ENCODE data around the gene CASK.

CASK gene

DNA sequence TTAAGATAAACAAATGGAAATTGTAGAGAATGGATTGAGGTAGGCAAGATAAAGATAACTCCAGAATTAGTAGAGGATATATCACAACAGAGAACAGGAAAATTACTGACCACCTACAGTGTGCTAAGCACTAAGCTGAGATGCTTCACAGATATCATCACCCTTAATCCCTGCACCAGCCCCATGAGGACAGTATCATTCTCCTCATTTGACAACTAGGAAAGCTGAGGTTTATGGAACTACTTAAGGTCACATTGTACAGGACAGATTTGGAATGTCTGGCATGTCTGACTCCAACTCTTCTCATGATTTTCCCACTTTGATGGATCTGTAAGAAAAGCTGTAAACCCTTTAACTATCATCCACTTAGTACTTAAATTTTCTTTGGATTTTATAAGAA is 95.5 kb downstream of the CASK start:
- DNase-seq = no peak

- DNase-seq = no peak
These were observed 97.6 kb downstream of the CASK start for GRCh38 chrX:41825796-41826195.

DNA sequence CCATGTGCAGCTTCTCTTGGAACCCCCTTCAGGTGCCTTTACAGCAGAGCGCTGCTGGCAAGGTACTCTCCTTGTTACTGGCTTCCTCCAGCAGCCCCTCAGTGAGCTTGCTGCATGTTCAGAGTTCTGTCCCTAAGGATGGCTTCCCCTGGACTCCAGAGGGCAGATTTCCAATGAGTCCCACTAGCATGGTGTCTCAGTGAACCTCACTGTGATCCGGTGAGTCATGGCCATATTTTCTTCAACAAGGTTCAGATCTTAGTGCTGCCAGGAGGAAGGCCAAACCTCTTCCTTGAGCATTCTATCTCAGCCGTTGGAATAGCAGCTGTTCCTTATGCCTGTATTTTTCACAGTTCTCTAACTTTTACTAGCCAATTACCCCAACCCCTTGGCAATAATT is 98.8 kb downstream of the CASK start:
- no peak for DNase-seq

DNA sequence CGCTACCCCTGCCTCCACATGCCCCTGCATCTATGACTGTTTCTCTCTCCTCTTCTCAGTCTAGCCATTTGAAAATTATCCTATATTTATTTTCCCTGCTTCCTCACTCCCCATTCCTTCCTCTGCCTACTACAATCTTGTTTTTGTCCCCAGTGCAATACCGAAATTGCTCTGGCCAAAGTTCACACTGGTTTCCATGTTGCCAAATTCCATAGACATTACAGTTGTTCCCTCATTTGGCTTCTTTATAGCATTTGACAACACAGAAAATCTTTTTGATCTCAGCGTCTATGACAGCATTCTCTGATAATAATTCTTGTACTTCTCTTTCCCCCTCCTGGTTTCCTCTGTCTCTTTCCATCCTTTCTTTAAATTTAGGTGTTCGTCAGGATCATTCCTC is 100.0 kb downstream of the CASK start:
- no peak for DNase-seq

- DNase-seq = no peak
These were observed 100.5 kb downstream of the CASK start for GRCh38 chrX:41822892-41823291.

DNA sequence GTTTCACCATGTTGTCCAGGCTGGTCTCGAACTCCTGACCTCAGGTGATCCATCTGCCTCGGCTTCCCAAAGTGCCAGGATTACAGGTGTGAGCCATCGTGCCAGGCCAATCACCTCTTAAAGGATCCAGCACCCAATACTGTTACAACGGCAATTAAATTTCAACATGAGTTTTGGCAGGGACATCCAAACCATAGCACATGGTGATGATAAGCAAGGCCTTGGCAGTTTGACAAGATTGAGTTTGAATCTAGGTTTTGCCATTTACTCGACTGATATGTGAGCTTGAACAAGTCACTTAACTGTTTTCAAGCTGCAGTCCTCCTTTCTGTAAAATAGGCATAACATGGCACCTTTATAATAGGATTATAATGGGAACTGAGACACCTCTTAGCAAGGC is 115.3 kb downstream of the CASK start:
- DNase-seq = no peak

- no peak for DNase-seq
These were observed 120.4 kb downstream of the CASK start for GRCh38 chrX:41802958-41803357.

- DNase-seq = no peak
These were observed 123.7 kb downstream of the CASK start for GRCh38 chrX:41799661-41800060.

DNA sequence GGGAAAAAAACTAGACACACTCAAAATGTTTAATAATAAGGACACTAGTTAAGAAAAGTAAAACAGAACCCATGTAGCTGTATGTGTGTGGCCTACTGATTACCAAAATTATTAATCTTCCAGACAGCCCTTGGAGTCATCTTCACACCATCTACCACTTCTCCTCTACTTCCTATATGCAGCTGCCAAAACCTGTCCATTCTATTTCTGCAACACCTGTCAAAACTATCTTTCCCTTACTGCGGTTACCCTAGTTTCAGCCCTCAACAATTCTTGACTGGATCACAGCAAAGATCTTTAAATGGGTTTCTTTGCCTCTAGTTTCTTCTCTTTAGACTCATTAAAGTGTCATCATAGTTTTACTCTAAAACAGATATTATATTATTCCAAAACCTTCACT is 126.8 kb downstream of the CASK start:
- DNase-seq = no peak

DNA sequence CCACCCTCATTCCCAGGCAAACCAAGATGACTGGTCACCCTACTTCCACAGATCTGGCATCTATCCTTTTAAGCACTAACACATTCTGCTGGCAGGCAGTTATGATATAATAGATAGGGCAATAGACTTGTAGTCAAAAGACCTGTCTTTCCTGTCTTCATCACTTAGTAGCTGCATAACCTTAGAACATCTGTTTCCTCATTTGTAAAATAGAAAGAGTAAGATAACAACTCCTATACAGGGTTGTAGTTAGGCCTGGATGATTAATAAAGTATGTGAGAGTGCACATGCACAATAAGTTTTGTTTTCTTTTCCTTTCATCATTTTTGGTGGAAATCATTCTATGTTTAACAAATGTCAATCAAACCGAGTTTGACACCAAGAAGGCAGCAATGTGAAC is 127.3 kb downstream of the CASK start:
- DNase-seq = no peak

DNA sequence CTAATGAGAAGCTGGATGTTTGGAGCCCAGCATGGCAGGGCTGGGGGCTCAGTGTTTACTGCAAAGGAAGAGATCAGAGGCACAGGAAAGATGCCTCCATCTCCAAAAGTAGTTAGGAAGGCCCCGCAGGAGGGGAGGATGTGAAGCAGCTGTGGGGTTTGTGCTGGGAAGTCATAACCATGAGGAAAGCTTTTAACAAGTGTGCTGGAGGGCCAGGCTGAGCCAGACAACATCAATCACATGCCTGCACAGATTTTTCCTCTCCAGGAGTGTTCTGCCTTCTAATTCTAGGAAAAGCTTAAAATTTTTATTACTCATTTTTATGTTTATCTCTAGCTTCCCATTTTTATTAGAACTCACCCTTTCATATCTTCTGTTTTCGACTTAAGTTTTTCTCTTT is 134.0 kb downstream of the CASK start:
- no peak for DNase-seq

GRCh38 chrX:41785685-41786084 is 137.7 kb downstream of the CASK start:
- no peak for DNase-seq

DNA sequence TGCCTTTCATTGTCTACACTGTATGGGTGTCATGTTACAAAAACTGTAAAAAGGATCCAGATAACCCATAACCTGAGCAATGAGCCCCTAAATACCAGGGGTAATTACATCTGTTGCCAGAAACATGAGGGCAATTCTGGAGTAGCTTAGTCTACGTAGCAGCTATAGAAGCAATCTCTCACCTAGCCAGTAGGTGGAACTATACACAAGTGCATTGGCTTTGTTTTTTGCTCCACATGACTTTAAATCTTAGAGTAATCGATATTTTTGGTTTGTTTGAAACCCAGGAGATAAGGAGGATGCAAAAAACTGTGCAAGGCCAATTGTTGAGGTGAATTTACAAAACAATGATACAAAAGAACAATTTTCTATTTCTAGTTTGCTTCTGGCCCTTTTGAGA is 141.9 kb downstream of the CASK start:
- DNase-seq = peak; percentile 30

- no peak for DNase-seq
These were observed 143.4 kb downstream of the CASK start for GRCh38 chrX:41779941-41780340.

DNA sequence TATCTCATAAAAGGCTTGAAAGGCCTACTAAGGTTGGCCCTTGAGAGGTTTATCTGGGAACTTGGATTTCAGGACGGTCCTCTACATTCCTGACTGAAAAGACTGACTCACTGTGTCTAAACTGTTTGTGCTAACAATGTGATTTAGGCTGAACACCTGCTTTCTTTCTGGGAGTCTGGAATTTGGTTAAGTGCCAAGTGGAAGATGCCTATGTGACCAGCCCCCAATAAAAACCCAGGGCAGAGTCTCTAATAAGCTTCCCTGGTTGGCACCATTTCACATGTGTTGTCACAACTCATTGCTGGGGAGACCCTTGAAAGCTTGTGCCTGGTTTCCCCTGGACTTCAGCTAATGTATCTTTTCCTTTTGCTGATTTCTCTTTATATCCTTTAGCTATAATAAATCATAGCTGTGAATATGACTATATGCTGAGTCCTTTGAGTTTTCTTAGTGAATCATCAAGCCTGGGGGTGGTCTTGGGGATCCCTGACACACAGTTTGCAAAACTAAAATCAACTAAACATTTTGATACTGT is 144.3 kb downstream of the CASK start:
- DNase-seq = no peak

GRCh38 chrX:41761702-41762101 is 161.7 kb downstream of the CASK start:
- no peak for DNase-seq

DNA sequence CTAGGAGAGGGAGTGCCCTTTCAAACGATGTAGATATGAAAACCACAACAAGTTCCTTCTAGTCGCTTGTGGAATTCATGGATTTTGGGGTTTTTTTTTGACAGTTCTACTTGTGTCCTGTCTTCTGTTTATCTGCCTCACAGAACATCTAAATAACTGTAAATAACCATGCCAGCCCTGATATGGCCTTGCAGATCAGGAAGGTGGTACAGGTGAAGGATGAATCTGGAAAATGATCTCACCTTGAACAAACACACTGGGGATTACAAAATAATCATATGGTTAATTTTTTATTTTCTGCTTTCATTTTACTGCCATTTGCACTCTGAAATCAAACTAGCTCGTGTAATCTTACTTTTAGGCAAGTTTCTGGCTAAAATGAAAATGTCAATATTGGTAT is 162.2 kb downstream of the CASK start:
- no peak for DNase-seq

- no peak for DNase-seq
These were observed 163.5 kb downstream of the CASK start for GRCh38 chrX:41759817-41760216.

- DNase-seq = no peak
These were observed 165.0 kb downstream of the CASK start for GRCh38 chrX:41758401-41758800.

GRCh38 chrX:41750716-41751115 is 172.6 kb downstream of the CASK start:
- DNase-seq = no peak

GRCh38 chrX:41739871-41740270 is 183.5 kb downstream of the CASK start:
- DNase-seq = no peak

DNA sequence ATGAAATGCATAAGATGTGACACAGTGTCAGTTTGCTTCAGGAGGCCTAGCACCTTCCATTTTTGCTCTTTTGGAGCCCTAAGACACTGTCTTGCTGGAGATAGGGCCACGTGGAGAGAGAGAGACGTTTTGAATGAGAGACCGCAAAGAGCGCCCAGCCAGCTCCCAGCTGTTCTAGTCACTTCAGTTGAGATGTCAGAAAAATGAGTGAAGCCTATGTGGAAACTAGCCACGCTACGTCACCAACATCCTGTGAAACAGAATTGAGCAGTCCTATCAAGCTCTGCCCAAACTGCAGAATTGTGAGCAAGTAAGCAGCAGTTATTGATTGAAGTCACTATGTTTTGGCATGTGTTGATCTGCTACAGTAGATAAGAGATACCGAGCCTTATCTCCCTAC is 186.3 kb downstream of the CASK start:
- DNase-seq = no peak

DNA sequence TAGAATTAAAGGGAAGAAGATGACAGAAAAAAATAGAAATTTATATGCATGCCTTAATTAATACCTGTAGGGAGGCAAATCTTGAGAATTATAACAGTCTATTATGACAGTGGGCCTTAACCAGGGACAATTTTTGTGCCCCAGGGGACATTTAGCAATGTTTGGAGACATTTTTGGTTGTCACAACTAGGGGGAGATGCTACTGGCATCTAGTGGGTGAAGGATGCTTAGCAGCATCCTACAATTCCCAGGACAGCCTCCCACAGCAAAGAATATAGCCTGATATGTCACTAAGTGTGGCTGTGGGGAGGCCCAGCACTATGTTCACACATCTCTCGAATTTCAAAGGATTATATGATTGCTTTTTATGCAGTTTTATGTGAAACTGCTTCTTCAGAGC is 188.8 kb downstream of the CASK start:
- DNase-seq = peak; percentile 3

GRCh38 chrX:41733939-41734338 is 189.4 kb downstream of the CASK start:
- no peak for DNase-seq

- no peak for DNase-seq
These were observed 191.1 kb downstream of the CASK start for GRCh38 chrX:41732260-41732659.

DNA sequence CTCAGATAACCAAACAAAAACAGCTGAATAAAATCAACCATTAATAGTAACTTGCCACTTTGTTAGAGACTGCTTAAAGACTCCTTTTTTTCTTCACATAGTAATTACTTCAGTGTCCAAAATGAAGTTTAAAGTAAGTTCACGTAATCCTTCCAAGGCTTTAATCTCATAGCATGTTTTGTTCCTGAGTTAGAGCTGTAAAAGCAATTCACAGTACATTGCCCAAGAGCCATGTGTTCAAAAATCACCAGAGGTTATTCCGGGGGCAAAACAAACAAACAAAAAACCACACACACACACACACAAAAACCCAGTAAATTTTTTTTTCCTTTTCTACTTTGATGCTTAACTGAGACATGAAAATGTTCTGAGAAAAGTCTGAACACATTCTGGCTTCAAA is 193.3 kb downstream of the CASK start:
- DNase-seq = no peak

Data from NCI-H2227 treated with DMSO at 0.1 percent for 48 hours (cell line).